Thymus (tissue), 11 donors: ENCODE data around the gene TFDP1. TPM values are rescaled to one million over a fixed set of nuclear protein-coding genes. Genes with fewer than 3 reads are reported as not detected.

Experiments
- DNase-seq, 9 donors: peaks; one replicate each; pipeline ENCODE4 v3.0.0-alpha.2; 2013; ENCODE audit warnings: low spot score in 9 of 9, low read depth in 6 of 9, missing footprints in 1 of 9
- H3K27ac ChIP-seq, 2 donors: one replicate each; pipeline ENCODE4 v1.5.1; 2013; ENCODE audit warnings: control low read depth in 1 of 2, low read depth in 1 of 2, low read length in 1 of 2, mild to moderate bottlenecking in 1 of 2, moderate library complexity in 1 of 2
- H3K27me3 ChIP-seq, 2 donors: one replicate each; pipeline ENCODE4 v1.5.1; 2013; ENCODE audit warnings: low read length in 1 of 2; ENCODE audit not compliant: control insufficient read depth in 2 of 2, insufficient read depth in 1 of 2
- H3K36me3 ChIP-seq, 2 donors: one replicate each; pipeline ENCODE4 v1.5.1; 2013; ENCODE audit warnings: low read length in 1 of 2, mild to moderate bottlenecking in 1 of 2, moderate library complexity in 1 of 2; ENCODE audit not compliant: control insufficient read depth in 2 of 2, insufficient read depth in 2 of 2
- H3K4me1 ChIP-seq, 2 donors: one replicate each; pipeline ENCODE4 v1.5.1; 2013; ENCODE audit warnings: low read length in 2 of 2; ENCODE audit not compliant: control insufficient read depth in 2 of 2, insufficient read depth in 2 of 2
- H3K4me3 ChIP-seq, 2 donors: one replicate each; pipeline ENCODE4 v1.5.1; 2013; ENCODE audit warnings: low read length in 2 of 2, control low read depth in 1 of 2, mild to moderate bottlenecking in 1 of 2
- H3K9me3 ChIP-seq, 2 donors: one replicate each; pipeline ENCODE4 v1.5.1; 2013; ENCODE audit warnings: low read length in 1 of 2, mild to moderate bottlenecking in 1 of 2; ENCODE audit not compliant: control insufficient read depth in 2 of 2, insufficient read depth in 1 of 2
- WGBS: extraction: QIAGEN DNeasy Blood & Tissue Kit; methylation state at CpG from one replicate; pipeline ENCODE4 v1.1.7; 2013; 5-methylcytosine and 5-hydroxymethylcytosine counted together
- polyA plus RNA-seq: library from polyadenylated mRNA; stranded (reverse); fragments of 200-250 nt; gene quantifications from one replicate; pipeline ENCODE4 v1.2.3, GENCODE V29; 2013
- total RNA-seq: library from RNA; stranded (reverse); fragments of 120-200 nt; gene quantifications from one replicate; pipeline ENCODE4 v1.2.4, GENCODE V29; 2013
- donor health status: healthy.

Gene TFDP1
- total and polyA plus RNA-seq, 2 donors: 30.0 to 46.3 TPM

DNA sequence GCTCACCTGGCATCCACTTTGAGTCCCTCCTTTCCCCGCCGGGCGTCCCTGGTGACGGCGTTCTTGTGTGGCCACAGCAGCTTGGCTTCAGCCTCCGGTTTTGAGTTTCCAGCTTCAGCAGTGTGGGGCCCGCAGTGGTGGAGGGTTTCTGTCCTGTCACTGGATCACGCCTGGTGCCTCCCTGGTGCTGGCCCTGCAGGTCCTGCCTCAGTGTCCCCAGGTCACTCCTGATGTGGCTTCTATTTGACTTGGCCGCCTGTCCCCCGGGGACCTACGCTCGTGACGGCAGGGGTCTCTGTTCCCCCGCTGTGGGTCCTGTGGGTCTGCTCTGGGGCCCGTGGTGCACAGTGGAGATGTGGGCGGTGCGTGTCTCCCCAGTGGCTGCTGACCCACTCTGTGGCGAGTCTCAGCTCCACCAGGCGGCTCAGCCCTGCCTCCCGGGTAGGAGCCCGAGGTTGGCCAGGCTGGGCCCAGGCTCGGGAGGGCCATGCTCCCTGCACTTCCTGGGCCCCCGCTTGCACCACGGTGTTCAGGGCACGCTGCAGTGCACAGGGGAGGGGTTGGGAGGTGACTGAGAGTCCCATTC lies 71.5 kb downstream of the TFDP1 start:
- H3K27me3 ChIP-seq: peaks cover 0 to 3% of the 10 kb centered on the region in 2 donors
- no peak for DNase-seq
- no peak overlapping the region for H3K4me3 ChIP-seq
- no peaks in the 10 kb centered on the region for H3K36me3 ChIP-seq
- peaks cover 0 to 4% of the 10 kb centered on the region in 2 donors for H3K4me1 ChIP-seq
- no peak overlapping the region for H3K27ac ChIP-seq
- no peaks in the 10 kb centered on the region for H3K9me3 ChIP-seq
- 92% methylated on average over 25 of the region's 25 CpGs for WGBS

DNA sequence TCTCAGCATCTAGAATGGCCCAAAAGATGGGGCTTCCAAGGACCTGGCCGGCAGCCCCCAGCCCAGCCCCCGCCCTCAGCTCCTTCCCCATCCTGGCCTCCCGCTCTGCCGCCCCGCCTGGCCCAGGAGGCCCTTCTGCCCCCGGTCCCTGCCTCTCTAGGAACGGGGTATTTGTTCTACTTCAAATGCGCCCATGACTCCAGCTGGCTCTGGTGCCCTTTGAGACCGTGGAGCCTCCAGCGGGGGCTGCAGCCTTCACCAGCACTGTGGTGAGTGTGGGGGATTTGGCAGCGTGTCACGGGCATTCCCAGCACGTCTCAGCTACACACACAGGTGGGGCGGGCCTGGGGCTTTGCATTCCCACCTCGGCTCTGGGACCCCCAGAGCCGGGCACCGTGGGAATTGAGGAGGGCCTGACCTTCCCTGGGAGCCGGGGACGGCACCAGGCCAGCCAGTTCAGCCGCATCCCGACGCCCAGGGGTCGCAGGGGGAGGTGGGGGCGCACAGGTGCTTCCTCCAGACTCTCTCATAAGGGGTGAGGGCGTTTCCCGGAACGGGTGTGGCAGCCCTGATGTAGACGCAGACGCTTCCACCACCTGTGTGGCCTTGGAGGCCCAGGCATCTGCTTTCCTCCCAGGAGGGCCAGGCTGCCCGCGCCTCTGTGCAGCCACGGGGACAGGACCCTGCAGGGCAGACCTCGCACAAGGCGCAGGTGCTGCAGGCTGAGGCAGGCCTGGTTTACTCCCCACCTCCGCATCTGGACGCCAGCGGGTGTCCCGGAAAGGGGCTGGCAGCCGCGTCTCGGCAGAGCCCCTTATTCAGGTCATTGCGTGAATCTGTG lies 72.5 kb downstream of the TFDP1 start:
- H3K4me3 ChIP-seq: no peak overlapping the region
- no peaks in the 10 kb centered on the region for H3K36me3 ChIP-seq
- no peaks in the 10 kb centered on the region for H3K9me3 ChIP-seq
- 81% methylated on average over 42 of the region's 42 CpGs for WGBS
- H3K27ac ChIP-seq: no peak overlapping the region
- peaks cover 0 to 4% of the 10 kb centered on the region in 2 donors for H3K4me1 ChIP-seq
- peaks cover 0 to 3% of the 10 kb centered on the region in 2 donors for H3K27me3 ChIP-seq
- no peak for DNase-seq

DNA sequence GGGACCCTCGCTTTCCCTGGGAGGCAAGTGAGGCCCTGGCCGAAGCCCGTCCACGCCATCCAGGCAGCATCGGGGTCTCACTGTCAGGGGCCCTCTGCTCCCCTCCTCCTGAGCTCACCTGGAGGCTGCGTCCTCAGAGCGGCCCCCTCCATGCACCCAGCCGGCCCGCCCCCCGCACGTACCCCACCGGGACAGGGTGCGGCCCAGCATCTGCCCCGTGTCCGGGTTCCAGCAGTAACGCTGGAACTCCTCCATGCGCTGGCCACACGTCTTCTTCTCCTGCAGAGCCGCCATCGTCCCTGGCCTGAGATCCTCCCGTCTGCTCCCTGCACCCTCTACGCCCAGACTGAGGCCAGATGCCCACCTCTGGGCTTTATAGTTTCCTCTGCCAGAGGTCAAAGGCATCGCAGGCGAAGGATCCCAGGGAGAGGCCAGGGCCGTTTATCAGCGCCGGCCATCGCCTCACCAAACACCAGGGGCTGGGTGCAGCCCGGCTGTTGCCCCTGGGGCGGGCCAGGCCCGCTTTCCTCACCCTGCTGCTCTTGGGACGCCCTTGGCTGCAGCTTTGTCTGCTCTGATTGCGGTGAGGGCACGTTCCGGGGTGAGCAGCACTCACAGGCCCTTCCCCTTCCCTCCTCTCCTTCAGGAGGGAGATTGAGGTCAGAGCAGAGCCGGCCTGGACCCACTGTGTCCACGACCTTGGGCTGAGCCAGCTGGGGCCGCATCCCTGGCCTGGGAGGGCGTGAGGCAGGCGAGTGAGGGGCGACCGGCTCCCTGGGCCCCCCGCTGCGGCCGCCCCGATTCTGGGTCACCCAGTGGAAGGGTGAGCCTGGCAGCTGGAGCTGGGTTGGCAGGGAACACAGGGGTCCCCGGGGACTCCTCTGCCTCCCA lies 73.5 kb downstream of the TFDP1 start, which contains the start of gene ATP4B:
Gene ATP4B (minus strand): TSS at position 348 of the 891 bp plus-strand sequence. CDS start 54 bp downstream, at position 294.
- no peak for DNase-seq
- no peak within 1 kb of the TSS for H3K27ac ChIP-seq

DNA sequence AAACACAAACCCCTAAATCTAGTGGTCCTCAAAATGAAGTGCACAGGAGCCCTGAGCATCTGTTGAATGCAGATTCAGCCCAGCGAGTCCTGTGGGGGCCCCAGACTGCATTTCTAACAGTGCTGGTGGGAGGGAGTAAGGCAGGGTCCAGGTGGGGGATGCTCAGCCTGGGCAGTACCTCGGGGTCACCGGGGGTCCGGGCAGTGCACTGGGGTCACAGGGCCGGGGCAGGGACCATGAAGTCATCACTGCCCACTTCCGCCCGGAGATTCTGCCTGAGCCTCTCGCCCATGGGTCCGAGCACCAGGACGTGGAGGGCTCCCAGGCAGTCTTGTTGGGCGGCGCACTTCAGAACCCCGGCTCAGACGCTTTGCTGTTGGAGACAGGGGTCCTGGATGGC lies 74.3 kb downstream of the TFDP1 start:
- 81% methylated on average over 14 of the region's 14 CpGs for WGBS
- Histone ChIP-seq H3K36me3 (no peaks in the 10 kb centered on the region), H3K4me3 (no peak overlapping the region), H3K27ac (no peak overlapping the region), H3K4me1 (no peaks in the 10 kb centered on the region), H3K27me3 (peaks cover 0 to 5% of the 10 kb centered on the region in 2 donors), H3K9me3 (no peaks in the 10 kb centered on the region)
- DNase-seq: no peak

More for the DNA sequence above, 73.5 kb downstream of the TFDP1 start, which contains the start of gene ATP4B:
- 94% methylated on average over 47 of the region's 47 CpGs for WGBS
- Histone ChIP-seq H3K4me3 (no peak within 1 kb of the TSS), H3K27me3 (peaks cover 0 to 3% of the 10 kb centered on the region in 2 donors), H3K9me3 (no peaks in the 10 kb centered on the region), H3K4me1 (peaks cover 0 to 4% of the 10 kb centered on the region in 2 donors), H3K36me3 (no peaks in the 10 kb centered on the region)

DNA sequence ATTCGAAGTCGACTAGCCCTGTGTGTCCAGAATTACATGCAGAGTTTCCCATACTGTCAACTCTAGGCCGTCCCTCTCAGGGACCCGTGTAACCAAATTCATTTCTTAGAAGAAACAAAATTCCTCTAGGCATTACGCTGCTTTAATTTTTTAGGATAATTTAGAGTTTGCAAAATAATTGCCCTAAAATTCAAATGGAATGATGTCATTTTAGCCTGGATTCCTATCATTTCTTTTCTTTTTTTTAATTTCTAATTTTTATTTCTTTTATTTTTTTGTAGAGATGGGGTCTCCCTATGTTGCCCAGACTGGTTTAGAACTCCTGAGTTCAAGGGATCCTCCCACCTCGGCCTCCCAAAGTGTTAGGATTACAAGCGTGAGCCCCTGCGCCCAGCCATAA lies 74.8 kb downstream of the TFDP1 start:
- H3K4me3 ChIP-seq: no peak overlapping the region
- peaks cover 0 to 8% of the 10 kb centered on the region in 2 donors for H3K27me3 ChIP-seq
- no peak overlapping the region for H3K27ac ChIP-seq
- 97% methylated on average over 8 of the region's 8 CpGs for WGBS
- no peaks in the 10 kb centered on the region for H3K9me3 ChIP-seq
- H3K36me3 ChIP-seq: no peaks in the 10 kb centered on the region
- no peak for DNase-seq
- no peaks in the 10 kb centered on the region for H3K4me1 ChIP-seq

DNA sequence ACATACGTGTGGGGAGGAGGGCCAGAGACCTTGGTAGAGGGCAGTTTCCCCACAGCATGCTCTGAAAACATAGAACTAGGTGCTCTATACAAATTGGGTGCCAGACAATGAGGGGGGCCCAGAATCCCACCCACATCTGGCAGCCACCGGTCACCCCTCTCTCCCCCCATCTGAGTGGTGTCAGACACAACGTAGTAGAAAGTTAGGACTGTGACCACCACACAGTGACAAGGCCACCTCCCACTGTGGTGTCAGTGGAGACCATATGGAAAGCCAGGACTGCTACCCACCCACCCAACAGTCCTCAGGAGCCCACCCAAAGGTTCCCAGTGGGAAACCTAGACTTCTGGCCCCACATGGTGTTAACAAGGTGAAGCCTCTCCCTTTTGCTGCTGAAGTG lies 75.5 kb downstream of the TFDP1 start:
- peaks cover 0 to 8% of the 10 kb centered on the region in 2 donors for H3K27me3 ChIP-seq
- H3K27ac ChIP-seq: no peak overlapping the region
- no peaks in the 10 kb centered on the region for H3K4me1 ChIP-seq
- no peak for DNase-seq
- 96% methylated on average over 3 of the region's 3 CpGs for WGBS
- no peaks in the 10 kb centered on the region for H3K36me3 ChIP-seq
- H3K4me3 ChIP-seq: no peak overlapping the region
- H3K9me3 ChIP-seq: peaks cover 0 to 1% of the 10 kb centered on the region in 2 donors

DNA sequence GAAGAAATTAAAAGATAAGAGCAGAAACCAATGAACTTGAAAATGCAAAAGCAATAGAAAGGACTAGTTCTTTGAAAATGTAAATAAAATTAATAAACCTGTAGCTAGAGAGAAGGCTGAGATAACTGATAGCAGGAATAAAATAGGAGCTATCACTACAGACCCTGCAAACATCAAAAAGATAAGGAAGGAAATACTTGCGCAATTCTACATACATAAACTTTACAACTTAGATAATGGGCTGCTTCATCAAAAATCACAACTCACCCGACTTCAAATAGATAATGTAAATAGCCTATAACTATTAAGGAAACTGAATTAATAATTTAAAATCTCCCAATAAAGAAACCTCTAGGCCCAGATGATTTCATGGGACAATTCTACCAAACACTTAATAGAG lies 77.0 kb downstream of the TFDP1 start:
- WGBS: 94% methylated on average over 2 of the region's 2 CpGs
- DNase-seq: no peak
- Histone ChIP-seq H3K27ac (no peak overlapping the region), H3K36me3 (no peaks in the 10 kb centered on the region), H3K9me3 (peaks cover 5 to 16% of the 10 kb centered on the region in 2 donors), H3K27me3 (peaks cover 0 to 11% of the 10 kb centered on the region in 2 donors), H3K4me3 (no peak overlapping the region), H3K4me1 (no peaks in the 10 kb centered on the region)

DNA sequence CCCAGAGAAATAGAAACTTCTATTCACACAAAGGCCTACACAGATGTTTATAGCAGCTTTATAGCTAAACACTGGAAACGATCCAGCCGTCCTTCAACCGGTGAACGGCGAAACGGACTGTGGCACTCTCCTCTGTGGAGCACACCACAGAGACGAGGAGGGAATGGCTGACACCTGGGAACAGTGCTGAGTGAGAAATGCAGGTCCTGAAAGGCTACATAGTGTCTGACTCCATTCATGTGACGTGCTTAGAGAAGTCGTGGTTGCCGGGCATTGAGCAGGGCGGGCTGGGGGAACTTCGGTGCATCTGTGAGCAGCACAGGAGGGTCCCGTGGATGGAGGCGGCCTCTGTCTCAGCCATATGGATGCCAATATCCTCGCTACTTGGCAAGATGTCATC lies 79.4 kb downstream of the TFDP1 start:
- Histone ChIP-seq H3K9me3 (peaks cover 5 to 16% of the 10 kb centered on the region in 2 donors), H3K36me3 (no peaks in the 10 kb centered on the region), H3K27me3 (peaks cover 0 to 13% of the 10 kb centered on the region in 2 donors), H3K4me3 (no peak overlapping the region), H3K27ac (no peak overlapping the region), H3K4me1 (peaks cover 4 to 8% of the 10 kb centered on the region in 2 donors)
- no peak for DNase-seq
- WGBS: 88% methylated on average over 15 of the region's 15 CpGs
